Measurements from ENCODE around the gene EFNA4.

GRCh38 chr1:155092641-155093040 lies 29.1 kb downstream of the EFNA4 start:
- no peak for TF ChIP-seq RNF2 (IDR thresholded peaks at IDR 0.05; ENCODE audit: borderline replicate concordance, low read depth, low read length, missing control alignments, poor library complexity, severe bottlenecking)
- TF ChIP-seq MAX (IDR thresholded peaks at IDR 0.05): no peak
- no peak for TF ChIP-seq HDAC2 (IDR thresholded peaks at IDR 0.05; ENCODE audit: borderline replicate concordance in 1 of 2, low read depth in 2 of 2, low read length in 2 of 2)
- no peak for TF ChIP-seq CTCF (IDR thresholded peaks at IDR 0.05; ENCODE audit: control extremely low read depth in 1 of 3, insufficient read depth in 1 of 3, low read depth in 1 of 3, low read length in 3 of 3)
- TF ChIP-seq POLR2AphosphoS5 (IDR thresholded peaks at IDR 0.05; ENCODE audit: low read depth, low read length): no peak
- TF ChIP-seq FOSL1 (IDR thresholded peaks at IDR 0.05; ENCODE audit: insufficient read depth, low read depth, low read length): no peak

All from H1 (cell line).